Measurements from ENCODE around the gene ITIH1. TPM values are rescaled to one million over a fixed set of nuclear protein-coding genes. Genes with fewer than 3 reads are reported as not detected.

The ITIH1 gene
- total and polyA plus RNA-seq, 2 of the 4 experiments (the other 2 are of a cell fraction) = not detected

DNA sequence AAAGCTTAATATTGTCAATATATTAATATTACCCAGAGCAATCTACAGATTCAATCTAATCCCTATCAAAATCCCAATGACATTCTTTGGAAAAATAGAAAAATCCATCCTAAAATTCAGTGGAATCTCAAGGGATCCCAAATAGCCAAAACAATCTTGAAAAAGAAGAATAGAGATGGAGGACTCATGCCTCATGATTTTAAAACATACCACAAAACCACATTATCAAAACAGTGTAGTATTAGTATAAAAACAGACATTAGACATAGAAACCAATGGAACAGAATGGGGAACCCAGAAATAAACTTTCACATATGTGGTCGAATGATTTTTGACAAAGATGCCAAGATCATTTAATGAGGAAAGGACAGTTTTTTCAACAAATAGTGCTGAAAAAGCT lies 21.3 kb upstream of the ITIH1 start:
- intact Hi-C loops (cut with micrococcal nuclease) = loop anchor here (5.0 kb wide), 1 partner anchor 306 kb away; no protein-coding TSS in a partner anchor
- no TSS peak for BruUV-seq (replicated peaks)
- Histone ChIP-seq H4K8ac (ENCODE audit: low read depth in 2 of 2, low read length in 2 of 2) (no peak overlapping the region), H2AK5ac (ENCODE audit: low read depth, low read length) (no peak overlapping the region), H2BK20ac (ENCODE audit: low read depth, low read length) (no peak overlapping the region), H3K56ac (ENCODE audit: extremely low read depth, insufficient read depth, low read length) (no peak overlapping the region), H3K9me3 (ENCODE audit: control insufficient read depth, insufficient read depth, low read length) (no peaks in the 10 kb centered on the region), H2BK120ac (ENCODE audit: low read depth, low read length) (no peak overlapping the region), H2AFZ (replicated peaks; ENCODE audit: low read length, poor library complexity) (no peak overlapping the region), H3K18ac (ENCODE audit: low read depth, low read length) (no peak overlapping the region), H4K20me1 (ENCODE audit: insufficient read depth, low read length) (no peaks in the 10 kb centered on the region), H3K4ac (ENCODE audit: low read depth, low read length) (no peak overlapping the region), H3K14ac (replicated peaks; ENCODE audit: low read depth, low read length) (no peak overlapping the region), H3K27ac (ENCODE audit: insufficient read depth, low read length) (no peak overlapping the region), H3K9me1 (ENCODE audit: insufficient read depth, low read length) (no peaks in the 10 kb centered on the region), H4K5ac (ENCODE audit: low read depth, low read length) (no peak overlapping the region), H3K36me3 (ENCODE audit: control insufficient read depth, insufficient read depth, low read length) (peaks cover 10% of the 10 kb centered on the region), H4K91ac (ENCODE audit: insufficient read depth, low read depth, low read length) (no peak overlapping the region), H3K4me1 (ENCODE audit: control insufficient read depth, insufficient read depth, low read length) (peaks cover 7% of the 10 kb centered on the region), H3K9ac (ENCODE audit: low read depth, low read length) (no peak overlapping the region), H3K4me2 (ENCODE audit: low read depth, low read length) (no peak overlapping the region), H3K27me3 (ENCODE audit: control insufficient read depth, insufficient read depth, low read length) (no peaks in the 10 kb centered on the region), H2AK9ac (replicated peaks; ENCODE audit: low read depth, low read length, poor library complexity) (no peak overlapping the region), H3K4me3 (ENCODE audit: insufficient read depth, low read depth, low read length) (no peak overlapping the region), H3K79me1 (ENCODE audit: low read depth in 1 of 2, low read length in 2 of 2) (peaks cover 0 to 3% of the 10 kb centered on the region in 2 experiments; a peak in 1 of 4 replicates), H2BK5ac (ENCODE audit: low read depth, low read length, poor library complexity, severe bottlenecking) (no peak overlapping the region), H2BK15ac (ENCODE audit: low read depth, low read length) (no peak overlapping the region), H3K23ac (ENCODE audit: low read depth, low read length) (no peak overlapping the region)
- no peak for DNase-seq
- dilution Hi-C loops (cut with HindIII; ENCODE audit: low sequenced_read_pairs, unreplicated experiment) = no loop called here
- CTCF ChIA-PET = no interaction called here
- POLR2A ChIA-PET (ENCODE audit: unreplicated experiment) = no interaction called here
- no peak for TF ChIP-seq CHD1 (IDR thresholded peaks at IDR 0.05; ENCODE audit: low read depth, low read length)
- no peak for TF ChIP-seq MAFK (IDR thresholded peaks at IDR 0.05; ENCODE audit: low read depth, low read length)
- TF ChIP-seq POLR2A (IDR thresholded peaks at IDR 0.05; ENCODE audit: low read depth, low read length) = no peak
- no peak for TF ChIP-seq NFE2L2 (IDR thresholded peaks at IDR 0.05; ENCODE audit: low read depth, low read length)
- TF ChIP-seq RFX5 (IDR thresholded peaks at IDR 0.05; ENCODE audit: low read depth, low read length) = no peak
- TF ChIP-seq, protein P1, sequence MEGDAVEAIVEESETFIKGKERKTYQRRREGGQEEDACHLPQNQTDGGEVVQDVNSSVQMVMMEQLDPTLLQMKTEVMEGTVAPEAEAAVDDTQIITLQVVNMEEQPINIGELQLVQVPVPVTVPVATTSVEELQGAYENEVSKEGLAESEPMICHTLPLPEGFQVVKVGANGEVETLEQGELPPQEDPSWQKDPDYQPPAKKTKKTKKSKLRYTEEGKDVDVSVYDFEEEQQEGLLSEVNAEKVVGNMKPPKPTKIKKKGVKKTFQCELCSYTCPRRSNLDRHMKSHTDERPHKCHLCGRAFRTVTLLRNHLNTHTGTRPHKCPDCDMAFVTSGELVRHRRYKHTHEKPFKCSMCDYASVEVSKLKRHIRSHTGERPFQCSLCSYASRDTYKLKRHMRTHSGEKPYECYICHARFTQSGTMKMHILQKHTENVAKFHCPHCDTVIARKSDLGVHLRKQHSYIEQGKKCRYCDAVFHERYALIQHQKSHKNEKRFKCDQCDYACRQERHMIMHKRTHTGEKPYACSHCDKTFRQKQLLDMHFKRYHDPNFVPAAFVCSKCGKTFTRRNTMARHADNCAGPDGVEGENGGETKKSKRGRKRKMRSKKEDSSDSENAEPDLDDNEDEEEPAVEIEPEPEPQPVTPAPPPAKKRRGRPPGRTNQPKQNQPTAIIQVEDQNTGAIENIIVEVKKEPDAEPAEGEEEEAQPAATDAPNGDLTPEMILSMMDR (conservative IDR thresholded peaks at IDR 0.05; ENCODE audit: low read depth, low read length) = no peak
- TF ChIP-seq FOS (IDR thresholded peaks at IDR 0.05; ENCODE audit: low read depth, low read length) = no peak
- no peak for TF ChIP-seq RAD21 (IDR thresholded peaks at IDR 0.05; ENCODE audit: low read length)
- no peak for TF ChIP-seq MXI1 (IDR thresholded peaks at IDR 0.05; ENCODE audit: borderline replicate concordance, low read depth, low read length)
- no peak for TF ChIP-seq CEBPB (IDR thresholded peaks at IDR 0.05; ENCODE audit: low read depth, low read length)
- no peak for ATAC-seq (ENCODE audit: low read depth)
- no CpG with 5 or more reads among the region's 1 CpG for WGBS, 2 experiments (ENCODE audit: extremely low coverage in 2 of 2, insufficient read length in 1 of 2)
- in situ Hi-C loops (cut with MboI; ENCODE audit: low sequenced_read_pairs) = no loop called here

Measured in IMR-90 (cell line).